ENCODE measurements around the gene ADPRHL1.

- TF ChIP-seq CTCF (IDR thresholded peaks at IDR 0.05) (no peak), EZH2 (IDR thresholded peaks at IDR 0.05; ENCODE audit: borderline replicate concordance, insufficient read depth, low read depth, low read length, poor library complexity, severe bottlenecking) (no peak)
These were observed 11.2 kb upstream of the ADPRHL1 start for GRCh38 chr13:113464476-113464875.
